Upper lobe of left lung (tissue), 4 donors: ENCODE results near the gene KANSL2.

ENCODE experiments used
- CTCF ChIP-seq, 6 experiments: fragments of 450-650 bp in 4 of 6; fragments of 200-600 bp in 2 of 6; sonication (generic) in 2 of 6; IDR thresholded peaks; one replicate each; pipeline ENCODE4 v1.5.1; 2016 to 2019; ENCODE audit warnings: antibody characterized with exemption in 6 of 6
- EP300 ChIP-seq, 4 donors: sonication (generic); formaldehyde crosslinking; IDR thresholded peaks; one replicate each; pipeline ENCODE4 v1.5.1; 2017; ENCODE audit warnings: antibody characterized with exemption in 4 of 4, control low read depth in 2 of 4
- POLR2A ChIP-seq, 4 donors: fragments of 450-650 bp; IDR thresholded peaks; one replicate each; pipeline ENCODE4 v1.5.1; 2016 to 2017; ENCODE audit warnings: antibody characterized with exemption in 4 of 4, mild to moderate bottlenecking in 2 of 4

GRCh38 chr12:48640428-48640827 lies 41.6 kb downstream of the KANSL2 start:
- TF ChIP-seq CTCF (IDR thresholded peaks at IDR 0.05), result no peak
- TF ChIP-seq POLR2A (IDR thresholded peaks at IDR 0.05), result no peak
- no peak for TF ChIP-seq EP300 (IDR thresholded peaks at IDR 0.05)
